ENCODE data around the gene TTBK1.

Gene TTBK1
- 0 to 0.99 (median 0) reads per million in 3 experiments for total RNA-seq

DNA sequence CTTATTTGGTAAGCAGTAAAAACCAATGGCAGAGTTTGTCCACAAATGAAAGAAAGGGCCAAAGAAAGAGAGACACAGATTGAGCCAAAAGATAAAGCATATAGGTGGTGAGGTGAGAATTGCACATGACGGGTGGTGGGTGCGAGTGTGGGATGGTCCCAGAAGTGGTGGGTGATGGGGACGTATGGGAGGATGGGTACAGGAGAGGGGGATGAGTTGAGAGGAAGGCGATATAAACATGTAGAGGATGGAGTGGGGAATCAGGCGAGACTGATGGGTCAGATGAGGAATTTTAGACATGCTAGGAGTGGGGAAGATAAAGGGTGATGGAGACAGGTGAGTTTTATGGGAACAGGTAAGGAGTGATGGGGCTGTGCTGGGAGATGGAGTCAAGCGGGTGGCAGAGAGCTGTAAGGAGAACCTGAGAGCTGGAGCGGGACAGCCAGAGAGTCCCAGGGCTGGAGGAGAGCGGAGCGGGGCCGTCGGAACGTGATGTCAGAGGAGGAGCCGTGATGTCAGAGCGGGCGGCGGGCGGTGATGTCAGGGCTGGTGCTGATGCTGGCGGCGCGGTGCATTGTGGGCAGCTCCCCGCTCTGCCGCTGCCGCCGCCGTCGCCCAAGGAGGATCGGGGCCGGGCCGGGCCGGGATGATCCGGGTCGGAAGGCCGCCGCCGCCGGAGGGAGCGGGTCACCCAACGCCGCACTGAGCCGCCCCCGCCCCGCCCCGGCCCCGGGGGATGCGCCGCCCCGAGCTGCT is at the start of gene TTBK1:
Gene TTBK1 (plus strand): TSS at position 574 of the 756 bp plus-strand sequence. CDS start 3,180 bp downstream, outside the sequence.
- DNase-seq: no peak

DNA sequence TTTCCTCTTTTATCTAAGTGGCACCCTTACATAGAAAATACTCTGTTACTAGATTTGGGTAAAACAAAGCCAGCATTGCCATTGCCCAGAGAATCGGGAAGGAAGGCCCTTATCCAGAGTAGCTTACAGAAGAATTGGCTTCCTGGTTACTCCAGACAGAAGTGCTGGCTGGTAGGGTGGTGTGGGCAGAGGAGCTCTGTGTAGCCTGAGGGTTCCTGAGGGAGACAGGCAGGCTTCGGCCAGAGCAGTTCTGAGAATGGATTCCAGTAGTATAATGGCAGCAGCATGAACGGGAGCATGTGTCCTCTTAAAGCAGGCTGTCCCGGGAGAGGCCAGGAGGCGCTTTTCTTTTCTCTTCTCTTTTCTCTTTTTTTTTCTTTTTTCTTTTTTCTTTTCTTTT is 49.4 kb upstream of the TTBK1 start:
- DNase-seq: no peak

DNA sequence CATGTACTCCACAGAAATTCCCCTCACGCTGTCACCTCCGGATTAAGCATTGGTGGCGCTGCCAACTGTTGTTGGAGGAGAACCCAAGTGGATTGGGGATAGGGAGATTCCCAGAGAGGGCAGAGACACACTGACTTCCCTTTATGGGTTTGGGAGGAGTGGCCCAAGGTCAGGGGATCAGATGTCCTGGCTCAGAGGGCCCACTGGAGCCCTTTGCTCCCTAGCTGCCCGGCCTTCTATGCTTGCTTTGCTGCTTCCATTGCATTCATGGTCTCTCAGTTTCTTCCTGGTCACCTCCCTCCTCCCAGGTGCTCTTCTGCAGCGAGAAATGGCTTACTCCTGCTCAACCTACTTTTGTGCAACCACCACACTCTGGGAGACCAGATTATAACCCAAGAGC is 46.9 kb upstream of the TTBK1 start:
- DNase-seq: no peak

DNA sequence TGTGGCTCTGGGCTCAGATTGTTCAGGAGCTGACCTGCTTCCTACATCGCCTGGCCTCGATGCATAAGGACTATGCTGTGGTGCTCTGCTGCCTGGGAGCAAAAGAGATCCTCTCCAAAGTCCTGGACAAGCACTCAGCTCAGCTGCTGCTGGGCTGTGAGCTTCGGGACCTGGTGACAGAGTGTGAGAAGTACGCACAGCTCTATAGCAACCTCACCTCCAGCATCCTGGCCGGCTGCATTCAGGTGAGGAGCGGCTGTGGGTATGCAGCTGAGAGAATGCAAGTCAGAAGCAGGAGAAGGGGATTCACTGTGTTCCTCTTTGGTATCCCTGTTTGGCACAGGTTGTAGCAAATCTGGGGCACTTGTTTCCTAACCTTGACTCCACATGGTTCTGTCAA is 43.4 kb upstream of the TTBK1 start:
- no peak for DNase-seq

DNA sequence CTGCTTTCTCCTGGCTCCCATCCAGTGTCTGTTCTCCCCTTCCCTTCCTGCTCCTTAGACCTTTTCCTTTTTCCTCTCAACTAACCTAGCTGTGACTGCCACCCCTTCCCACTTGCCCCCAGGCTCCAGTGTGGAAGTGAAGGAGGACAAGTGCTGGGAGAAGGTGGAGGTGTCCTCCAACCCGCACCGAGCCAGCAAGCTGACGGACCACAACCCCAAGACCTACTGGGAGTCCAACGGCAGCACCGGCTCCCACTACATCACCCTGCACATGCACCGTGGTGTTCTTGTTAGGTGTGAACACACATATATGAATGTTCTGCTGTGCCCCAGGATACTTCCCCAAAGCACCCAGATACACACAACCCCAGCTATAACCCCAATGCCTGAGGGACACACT is 42.7 kb upstream of the TTBK1 start:
- DNase-seq: no peak

DNA sequence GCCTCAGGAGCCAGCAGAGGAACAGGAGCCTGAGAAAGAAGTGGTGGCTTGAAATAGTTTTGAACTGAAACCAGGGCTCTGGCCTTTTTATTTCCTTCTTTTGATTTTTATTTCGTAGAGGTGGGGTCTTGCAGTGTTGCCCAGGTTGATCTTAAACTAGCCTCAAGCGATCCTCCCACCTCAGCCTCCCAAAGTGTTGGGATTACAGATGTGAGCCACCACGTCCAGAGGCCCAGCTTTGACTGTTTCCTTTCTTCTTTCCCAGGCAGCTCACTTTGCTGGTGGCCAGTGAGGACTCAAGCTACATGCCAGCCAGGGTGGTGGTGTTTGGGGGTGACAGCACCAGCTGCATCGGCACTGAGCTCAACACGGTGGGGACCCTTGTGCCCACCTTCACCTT is 40.8 kb upstream of the TTBK1 start:
- no peak for DNase-seq

DNA sequence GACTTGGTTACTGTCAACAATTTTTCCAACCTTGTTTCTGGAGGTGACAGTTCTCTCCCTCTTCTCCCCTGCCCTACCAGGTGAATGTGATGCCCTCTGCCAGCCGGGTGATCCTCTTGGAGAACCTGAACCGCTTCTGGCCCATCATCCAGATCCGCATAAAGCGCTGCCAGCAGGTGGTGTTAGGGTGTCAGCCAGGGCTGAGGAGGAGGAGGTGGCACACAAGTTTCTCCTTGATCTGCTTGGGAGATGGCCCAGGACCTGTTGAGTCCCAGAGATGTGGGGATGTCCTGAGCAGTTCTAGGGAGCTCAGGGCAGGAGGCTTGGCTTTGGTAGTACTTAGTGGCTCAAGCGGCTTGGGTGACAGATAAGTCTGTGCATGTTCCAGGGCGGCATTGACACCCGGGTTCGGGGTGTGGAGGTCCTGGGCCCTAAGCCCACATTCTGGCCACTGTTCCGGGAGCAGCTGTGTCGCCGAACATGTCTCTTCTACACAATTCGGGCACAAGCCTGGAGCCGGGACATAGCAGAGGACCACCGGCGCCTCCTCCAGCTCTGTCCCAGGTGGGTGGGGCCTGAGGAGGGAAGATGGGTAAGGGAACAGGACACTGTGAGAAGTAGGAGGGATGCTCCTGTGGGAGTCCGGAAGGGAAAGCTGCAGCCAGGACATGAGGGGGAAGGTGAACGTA is 40.1 kb upstream of the TTBK1 start:
- DNase-seq: no peak

DNA sequence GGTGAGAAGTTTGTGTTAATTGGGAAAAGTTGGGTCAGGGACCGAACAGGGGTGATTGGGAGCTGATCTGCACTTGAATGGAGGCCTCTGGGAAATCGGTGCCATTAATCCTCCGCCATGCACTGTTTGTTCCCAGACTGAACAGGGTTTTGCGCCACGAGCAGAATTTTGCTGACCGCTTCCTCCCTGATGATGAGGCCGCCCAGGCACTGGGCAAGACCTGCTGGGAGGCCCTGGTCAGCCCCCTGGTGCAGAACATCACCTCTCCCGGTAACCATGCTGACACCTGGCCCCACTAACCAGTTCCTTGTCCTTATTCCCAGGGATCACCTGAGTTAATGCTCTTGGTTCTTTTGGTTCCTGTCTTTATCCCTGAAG is 39.6 kb upstream of the TTBK1 start:
- no peak for DNase-seq

DNA sequence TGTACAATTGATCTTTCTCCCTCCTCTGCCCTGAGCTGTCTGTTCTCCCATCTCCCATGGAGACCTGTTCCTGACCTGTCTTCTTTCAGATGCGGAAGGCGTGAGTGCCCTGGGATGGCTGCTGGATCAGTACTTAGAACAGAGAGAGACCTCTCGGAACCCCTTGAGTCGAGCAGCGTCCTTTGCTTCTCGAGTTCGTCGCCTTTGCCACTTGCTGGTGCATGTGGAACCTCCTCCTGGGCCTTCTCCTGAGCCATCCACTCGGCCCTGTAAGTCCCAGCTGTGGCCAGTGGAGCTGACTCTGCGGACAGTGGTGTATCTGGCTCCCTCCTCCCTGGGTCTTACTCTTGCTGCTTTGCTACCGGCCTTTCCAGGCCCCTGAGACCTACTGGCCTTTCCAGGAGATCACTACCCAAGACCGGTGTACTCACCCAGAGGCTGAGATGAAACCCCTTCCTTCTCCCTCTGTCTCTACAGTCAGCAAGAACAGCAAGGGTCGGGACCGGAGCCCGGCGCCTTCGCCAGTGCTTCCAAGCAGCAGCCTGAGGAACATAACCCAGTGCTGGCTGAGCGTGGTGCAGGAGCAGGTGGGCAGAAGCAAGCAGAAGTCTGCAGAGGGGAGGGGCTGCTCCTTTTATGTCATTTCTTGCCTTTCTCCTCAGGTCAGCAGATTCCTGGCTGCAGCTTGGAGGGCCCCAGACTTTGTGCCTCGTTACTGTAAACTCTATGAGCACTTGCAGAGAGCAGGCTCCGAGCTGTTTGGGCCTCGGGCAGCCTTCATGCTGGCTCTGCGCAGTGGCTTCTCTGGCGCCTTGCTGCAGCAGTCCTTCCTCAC is 38.8 kb upstream of the TTBK1 start:
- DNase-seq: no peak

DNA sequence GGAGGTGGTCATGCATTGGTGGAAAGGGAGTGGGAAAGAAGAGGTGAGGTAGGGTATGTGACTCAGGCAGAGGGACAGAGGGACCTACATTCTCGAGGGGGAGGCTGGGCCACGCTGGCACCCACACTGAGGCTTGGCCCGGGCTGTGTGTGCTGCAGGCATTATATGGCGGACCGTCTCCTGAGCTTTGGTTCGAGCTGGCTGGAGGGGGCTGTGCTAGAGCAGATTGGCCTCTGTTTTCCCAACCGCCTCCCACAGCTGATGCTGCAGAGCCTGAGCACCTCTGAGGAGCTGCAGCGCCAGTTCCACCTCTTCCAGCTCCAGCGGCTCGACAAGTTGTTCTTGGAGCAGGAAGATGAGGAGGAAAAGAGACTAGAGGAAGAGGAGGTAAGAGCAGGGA is 37.4 kb upstream of the TTBK1 start:
- DNase-seq: no peak

DNA sequence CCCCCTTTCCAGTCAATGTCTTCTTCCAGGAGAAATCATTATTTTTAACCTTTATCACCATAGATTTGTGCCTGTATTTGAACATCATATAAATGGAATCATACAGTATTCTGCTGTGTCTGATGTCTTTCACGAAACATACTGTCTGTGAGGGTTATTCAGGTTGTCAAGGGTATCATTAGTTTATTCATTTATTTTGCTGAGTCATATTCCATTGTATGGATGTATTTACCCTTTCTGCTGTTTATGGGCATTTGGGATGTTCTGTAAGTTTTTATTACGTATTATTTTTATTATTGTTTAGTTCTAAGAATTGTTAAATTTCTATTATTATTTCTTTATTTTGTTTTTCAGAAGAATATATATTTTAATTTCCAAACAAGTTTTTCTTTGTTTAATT is 36.0 kb upstream of the TTBK1 start:
- no peak for DNase-seq

DNA sequence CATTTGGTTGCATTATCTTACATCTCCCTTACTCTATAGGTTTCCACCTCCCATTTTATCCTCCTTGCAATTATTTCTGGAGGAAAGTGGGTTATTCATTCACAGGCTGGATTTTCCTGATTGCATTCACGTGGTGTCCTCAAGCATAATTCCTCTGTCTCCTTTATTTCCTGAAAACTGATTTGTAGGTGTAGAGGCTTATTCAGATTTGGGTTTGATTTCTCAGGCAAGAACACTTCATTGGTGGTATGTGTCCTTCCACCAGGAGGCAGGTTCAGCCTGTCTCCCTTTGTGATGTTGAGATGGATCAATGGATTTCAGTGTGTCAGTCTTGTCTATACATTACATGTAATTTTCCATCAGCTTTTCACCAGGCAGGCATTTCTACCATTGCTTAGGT is 31.3 kb upstream of the TTBK1 start:
- DNase-seq: no peak

DNA sequence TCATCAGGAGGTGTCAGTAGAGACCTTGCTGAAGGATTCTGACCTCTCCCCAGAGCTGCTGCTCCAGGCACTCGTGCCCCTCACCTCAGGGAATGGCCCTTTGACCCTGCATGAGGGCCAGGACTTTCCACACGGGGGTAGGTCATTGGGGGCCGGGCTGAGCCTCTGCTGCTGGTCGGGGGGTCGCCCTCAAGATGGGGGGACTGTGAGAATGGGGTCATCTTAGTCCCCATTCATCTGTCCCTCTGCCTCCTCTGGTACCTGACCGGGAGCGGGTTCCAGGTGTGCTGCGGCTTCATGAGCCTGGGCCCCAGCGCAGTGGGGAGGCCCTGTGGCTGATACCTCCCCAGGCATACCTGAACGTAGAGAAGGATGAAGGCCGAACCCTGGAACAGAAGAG is 29.9 kb upstream of the TTBK1 start:
- no peak for DNase-seq

DNA sequence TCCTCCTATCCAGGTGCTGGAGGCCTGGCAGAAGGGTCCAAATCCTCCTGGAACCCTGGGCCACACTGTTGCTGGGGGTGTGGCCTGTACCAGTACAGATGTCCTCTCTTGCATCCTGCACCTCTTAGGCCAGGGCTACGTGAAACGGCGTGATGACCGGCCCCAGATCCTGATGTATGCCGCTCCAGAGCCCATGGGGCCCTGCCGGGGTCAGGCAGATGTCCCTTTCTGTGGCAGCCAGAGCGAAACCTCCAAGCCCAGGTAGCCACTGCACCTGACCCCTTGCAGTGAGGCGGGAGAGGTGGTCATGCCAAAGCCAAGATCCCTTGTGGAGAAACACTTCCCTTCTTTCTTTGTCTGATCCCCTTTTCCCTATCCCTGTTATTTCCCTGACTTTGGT is 28.2 kb upstream of the TTBK1 start:
- DNase-seq: no peak

DNA sequence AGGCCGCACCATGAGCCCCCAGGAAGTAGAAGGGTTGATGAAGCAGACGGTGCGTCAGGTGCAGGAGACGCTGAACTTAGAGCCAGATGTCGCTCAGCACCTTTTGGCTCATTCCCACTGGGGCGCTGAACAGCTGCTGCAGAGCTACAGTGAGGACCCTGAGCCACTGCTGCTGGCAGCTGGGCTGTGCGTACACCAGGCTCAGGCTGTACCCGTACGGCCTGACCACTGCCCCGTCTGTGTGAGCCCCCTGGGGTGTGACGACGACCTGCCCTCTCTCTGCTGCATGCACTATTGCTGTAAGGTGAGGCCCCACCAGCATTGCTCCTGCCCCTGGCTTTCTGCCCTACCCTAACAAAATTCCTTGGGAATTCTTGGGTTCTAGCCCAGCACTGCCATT is 27.1 kb upstream of the TTBK1 start:
- no peak for DNase-seq

DNA sequence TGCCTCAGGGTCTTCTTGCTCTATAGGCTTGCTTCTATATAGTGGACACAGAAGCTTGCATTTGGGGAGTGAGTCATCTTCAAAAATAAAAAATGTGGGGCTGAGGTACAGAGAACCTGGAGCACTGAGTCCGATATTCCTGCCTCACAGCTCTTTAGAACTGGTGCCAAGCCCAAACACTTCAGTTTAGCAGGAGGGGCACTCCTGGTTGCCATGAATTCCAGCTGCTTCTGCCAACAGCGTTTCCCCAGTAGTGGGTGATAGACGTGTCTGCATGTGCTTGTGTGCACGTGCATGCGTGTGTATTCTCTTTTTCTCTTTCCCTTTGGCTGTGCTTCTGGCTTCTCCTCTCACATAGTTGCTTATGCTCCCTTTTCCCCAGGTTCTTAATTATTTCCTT is 25.9 kb upstream of the TTBK1 start:
- no peak for DNase-seq

DNA sequence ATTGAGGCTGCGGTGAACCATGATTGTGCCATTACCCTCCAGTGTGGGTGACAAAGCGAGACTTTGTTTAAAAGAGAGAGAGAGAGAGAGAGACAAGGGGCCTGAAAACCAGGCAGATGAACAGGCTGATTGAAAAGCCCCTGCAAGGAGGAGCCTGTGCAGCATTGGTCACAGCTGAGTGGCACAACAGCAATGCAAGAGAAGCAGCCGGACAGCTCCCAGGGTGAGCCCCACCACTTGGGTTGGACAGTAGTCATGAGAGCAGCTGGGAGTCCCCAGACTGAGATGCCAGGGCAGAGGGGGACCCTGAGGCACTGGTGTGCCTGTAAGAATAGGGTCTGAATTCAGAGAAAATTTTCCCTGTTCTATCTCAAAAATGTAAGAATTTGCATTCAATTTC is 24.2 kb upstream of the TTBK1 start:
- no peak for DNase-seq

DNA sequence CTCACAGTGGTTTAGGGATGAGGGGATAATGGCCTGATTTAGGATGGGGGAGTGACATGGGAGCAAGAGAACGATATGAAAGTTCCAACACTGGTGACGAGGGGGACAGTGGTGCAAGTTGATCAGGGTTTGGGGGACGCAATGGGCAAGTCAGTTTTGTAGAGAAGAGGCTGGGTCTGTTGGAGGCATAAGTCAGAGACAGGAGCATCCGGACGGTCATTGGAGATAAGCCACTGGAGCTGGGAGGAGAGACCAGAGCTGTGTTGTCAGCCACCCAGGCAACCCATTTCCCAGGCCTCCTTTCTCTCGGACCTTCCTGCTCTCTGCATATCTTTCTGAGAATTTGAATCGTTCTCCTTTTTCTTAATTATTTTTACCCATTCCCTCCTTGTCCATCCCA is 23.5 kb upstream of the TTBK1 start:
- no peak for DNase-seq

DNA sequence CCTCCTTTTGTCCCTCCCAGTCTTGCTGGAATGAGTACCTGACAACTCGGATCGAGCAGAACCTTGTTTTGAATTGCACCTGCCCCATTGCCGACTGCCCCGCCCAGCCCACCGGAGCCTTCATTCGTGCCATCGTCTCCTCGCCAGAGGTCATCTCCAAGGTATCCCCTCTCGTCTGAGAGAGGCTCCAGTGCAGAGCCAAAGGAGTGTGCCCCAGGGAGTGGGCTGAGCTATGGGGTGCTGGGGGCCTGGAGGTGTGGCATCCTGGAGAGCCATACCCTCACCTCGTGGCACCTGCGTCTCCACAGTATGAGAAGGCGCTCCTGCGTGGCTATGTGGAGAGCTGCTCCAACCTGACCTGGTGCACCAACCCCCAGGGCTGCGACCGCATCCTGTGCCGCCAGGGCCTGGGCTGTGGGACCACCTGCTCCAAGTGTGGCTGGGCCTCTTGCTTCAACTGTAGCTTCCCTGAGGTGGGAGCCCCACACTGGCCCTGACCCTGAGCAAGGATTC is 22.8 kb upstream of the TTBK1 start:
- DNase-seq: no peak

DNA sequence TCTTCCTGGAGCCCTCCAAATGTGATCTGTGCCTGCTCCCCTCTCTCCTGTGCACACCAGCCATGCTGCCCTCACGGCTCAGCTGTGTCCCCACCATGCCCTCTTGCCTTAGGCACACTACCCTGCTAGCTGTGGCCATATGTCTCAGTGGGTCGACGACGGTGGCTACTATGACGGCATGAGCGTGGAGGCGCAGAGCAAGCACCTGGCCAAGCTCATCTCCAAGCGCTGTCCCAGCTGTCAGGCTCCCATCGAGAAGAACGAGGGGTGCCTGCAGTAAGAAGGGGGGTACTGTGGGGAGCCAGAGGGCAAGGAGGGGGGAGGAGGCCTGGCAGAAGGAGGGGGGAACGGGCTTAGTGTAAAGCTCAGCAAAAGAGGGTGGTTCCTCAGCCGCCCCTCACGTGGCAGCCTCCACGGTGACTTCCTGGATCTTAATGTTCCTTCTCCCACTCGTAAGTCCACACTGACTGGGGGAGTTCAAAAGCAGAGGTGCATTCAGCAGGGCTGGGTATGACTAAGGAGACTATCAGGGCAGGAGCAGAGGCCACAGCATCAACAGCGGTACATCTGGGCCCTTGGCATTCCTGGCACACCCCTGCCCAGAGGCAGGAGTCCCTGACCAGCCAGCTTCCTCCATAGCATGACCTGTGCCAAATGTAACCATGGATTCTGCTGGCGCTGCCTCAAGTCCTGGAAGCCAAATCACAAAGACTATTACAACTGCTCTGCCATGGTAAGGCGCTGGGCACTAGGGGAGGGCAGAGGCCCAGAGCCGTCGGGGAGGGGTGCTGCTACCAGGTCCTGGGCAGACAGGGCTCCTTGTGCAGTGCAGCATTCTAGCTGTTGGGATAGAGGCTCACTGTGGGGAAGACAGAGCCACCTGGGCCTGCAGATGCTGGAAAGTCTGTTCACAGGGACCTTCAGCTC is 22.0 kb upstream of the TTBK1 start:
- no peak for DNase-seq

DNA sequence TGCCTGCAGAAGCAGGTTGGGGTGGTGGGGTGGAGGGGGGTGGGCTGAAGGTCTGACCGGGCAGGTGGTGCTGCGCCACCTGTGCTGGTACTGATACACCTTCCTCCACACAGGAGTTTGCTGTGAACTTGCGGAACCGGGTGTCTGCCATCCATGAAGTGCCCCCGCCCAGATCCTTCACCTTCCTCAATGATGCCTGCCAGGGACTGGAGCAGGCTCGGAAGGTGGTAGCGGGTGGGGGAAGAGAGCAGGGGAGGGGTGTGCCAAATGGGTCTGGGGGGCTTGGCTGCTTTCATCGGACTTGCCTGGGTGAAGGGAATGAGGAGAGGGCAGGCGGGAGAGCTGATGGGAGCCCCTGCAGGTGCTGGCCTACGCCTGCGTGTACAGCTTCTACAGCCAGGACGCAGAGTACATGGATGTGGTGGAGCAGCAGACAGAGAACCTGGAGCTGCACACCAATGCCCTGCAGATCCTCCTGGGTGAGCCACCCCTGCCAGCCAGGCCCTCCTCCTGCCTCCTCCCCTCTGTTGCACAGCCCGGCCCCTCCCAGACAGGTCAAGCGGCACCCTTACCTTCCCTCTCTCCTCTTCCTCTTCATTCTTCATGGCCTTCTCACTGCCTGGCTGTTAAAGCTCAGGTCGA is 20.7 kb upstream of the TTBK1 start:
- DNase-seq: no peak

DNA sequence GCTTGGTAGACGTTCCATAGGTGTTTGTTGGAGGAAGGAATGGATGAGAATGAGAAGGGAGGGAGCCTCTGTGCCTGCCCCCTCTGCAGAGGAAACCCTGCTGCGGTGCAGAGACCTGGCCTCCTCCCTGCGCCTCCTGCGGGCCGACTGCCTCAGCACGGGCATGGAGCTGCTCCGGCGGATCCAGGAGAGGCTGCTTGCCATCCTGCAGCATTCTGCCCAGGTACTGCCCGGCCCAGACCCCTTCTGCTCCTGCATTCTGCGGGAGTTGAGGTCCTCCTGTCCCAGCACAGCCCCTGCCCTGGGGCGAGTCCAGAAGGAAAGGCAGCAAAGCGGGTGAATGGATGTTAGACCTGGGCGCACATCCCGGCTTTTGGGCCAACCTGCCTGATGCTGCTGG is 20.1 kb upstream of the TTBK1 start:
- no peak for DNase-seq
